Measurements from ENCODE around the gene IL1RL2.

DNA sequence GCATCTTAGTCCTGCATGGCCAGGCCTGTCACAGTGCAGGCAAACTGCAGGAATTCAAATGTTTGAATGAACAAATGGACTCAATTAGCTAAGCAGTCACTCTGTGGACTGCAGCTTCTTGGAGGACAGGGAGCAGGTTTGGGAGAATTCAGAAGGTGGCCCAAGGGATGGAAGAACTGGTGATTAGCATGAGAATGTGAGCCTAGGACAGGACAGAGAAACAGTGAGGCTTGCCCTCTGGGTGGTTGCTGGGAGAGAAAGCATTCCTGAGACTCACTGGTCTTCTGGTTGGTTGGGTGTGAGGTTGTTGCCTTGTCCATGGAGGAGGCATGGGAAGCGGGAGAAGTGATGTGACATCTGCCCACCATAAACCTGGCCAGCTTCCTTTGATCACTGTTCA is 13.7 kb downstream of the IL1RL2 start:
- TF ChIP-seq, protein P1, sequence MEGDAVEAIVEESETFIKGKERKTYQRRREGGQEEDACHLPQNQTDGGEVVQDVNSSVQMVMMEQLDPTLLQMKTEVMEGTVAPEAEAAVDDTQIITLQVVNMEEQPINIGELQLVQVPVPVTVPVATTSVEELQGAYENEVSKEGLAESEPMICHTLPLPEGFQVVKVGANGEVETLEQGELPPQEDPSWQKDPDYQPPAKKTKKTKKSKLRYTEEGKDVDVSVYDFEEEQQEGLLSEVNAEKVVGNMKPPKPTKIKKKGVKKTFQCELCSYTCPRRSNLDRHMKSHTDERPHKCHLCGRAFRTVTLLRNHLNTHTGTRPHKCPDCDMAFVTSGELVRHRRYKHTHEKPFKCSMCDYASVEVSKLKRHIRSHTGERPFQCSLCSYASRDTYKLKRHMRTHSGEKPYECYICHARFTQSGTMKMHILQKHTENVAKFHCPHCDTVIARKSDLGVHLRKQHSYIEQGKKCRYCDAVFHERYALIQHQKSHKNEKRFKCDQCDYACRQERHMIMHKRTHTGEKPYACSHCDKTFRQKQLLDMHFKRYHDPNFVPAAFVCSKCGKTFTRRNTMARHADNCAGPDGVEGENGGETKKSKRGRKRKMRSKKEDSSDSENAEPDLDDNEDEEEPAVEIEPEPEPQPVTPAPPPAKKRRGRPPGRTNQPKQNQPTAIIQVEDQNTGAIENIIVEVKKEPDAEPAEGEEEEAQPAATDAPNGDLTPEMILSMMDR (conservative IDR thresholded peaks at IDR 0.05; ENCODE audit: low read depth, low read length) = no peak
- no peak for TF ChIP-seq EZH2phosphoT487 (IDR thresholded peaks at IDR 0.05; ENCODE audit: borderline replicate concordance, low read length)

Measured in PC-3 (cell line).